DLD1 (cell line): ENCODE measurements around the gene CYTH4.

Experiments used
- in situ Hi-C: cut with HindIII; loops from 2 replicates; pipeline ENCODE4 v1.10.0; 2017; ENCODE audit warnings: low sequenced_read_pairs

Gene CYTH4

DNA sequence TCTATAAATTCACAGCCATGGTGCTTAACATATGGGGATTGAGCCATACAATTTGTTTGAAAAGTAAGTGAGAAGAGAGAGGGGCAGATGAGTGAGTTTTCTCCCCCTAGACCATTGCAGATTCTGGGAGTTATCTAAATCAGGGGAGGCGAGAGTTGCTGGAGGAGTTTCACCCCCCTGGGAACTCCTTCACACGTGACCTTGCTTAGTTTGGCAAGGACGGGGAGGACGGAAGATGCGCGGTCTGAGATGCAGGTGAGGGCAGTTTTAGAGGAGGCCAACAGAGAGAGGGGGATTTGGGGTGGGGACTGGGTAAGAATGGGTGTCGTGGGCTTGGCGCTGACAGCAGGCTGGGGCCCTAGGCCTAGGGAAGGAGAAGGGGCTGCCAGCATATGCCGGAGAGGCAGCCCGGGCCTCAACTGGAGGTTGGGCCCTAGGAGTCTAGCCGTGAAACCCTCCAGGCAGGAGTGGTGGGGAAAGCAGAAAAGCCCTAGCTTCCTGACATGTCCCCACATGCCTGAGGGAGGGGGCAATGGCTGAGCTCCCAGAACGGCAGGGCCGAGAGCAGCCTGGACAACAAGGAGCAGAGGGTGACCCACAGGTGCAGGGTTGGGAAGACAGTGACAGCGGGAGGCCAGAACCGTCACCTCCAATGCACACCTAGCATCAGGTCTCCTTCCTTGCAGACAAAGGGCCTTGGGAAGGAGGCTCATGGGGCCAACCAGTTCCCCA is 81.1 kb downstream of the CYTH4 start:
- in situ Hi-C loops, result no loop called here
